ENCODE results near the gene TGM1.

GRCh38 chr14:24213866-24214662 lies 48.9 kb downstream of the TGM1 start:
- TF ChIP-seq CTCF (conservative IDR thresholded peaks at IDR 0.05; ENCODE audit: low read length) (peak; percentile 39; the same call in 1 of the 2 replicates), EZH2phosphoT487 (IDR thresholded peaks at IDR 0.05; ENCODE audit: borderline replicate concordance) (no peak)

All from Loucy (cell line).